NOMO-1 treated with DMSO at 0.1 percent for 48 hours (cell line): ENCODE data around the gene HLA-DMA.

ENCODE experiments used
- DNase-seq: peaks from one replicate; lab custom pipeline; 2025; ENCODE audit not compliant: unreplicated experiment; lab: John Stamatoyannopoulos, UW

The HLA-DMA gene

DNA sequence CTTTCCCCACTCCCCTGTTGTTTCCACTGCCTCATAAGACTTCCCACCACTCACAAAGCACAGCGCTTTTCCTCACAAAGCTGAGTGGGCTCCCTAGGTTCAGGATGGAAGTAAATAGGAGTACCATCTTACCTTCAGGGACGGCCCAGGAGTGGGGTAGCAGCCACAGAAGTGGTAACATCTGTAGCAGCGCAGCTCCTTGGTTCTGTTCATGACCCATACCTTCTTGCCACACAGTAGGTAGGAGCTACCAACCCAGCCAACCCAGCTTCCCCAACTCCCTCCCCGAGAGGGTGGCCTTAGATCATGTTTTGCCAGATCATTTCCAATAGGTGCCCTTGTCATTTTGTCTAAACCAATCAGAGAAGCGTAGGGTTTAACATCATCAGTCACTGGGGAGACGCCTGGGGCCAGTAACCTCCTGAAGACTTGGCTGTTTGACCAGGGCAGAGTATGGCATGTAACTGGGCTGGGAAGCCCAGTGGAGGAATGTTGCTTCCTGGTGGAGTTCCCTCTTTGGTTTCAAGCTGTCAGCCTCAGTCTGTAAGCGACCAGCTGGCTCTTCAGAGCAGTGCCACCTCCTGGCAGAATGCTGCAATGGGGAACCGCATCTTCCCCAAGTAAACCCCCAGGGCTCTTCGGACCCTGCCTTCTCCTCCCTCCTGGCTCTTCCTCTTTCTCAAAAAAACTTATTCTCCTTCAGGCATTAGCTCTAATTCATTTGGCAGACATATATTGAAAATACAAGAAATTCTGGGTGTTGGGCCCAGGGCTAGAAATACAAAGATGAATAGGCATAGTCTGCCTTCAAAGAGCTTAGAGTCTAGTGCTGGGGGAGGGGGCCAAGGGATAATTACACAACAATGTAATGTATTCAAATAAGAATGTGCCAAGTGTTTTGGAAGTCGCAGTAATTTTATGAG, at the start of gene HLA-DMA:
TSS of gene HLA-DMA (minus strand) at position 281 of the 923 bp plus-strand sequence. CDS start at position 220, 61 bp downstream.
- peak; percentile 98 for DNase-seq

DNA sequence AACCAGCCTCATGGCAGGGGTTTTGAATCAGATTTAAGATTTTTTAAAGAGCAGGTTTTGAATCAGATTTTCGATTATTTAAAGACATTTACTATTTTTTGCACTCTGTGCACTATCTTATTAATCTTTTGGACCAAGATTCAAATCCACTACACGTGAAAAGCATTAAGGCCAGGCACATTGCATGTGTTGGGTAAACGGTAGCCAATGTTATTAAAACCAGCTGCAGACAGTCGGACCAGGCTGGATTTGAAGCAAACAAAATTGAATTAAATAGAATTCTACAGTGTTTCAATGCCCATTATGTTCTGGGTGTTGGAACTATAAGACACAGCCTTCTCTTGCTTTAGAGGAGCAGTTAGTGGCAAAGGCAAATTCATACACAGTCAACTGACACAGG, 48.8 kb upstream of the HLA-DMA start:
- DNase-seq: no peak

DNA sequence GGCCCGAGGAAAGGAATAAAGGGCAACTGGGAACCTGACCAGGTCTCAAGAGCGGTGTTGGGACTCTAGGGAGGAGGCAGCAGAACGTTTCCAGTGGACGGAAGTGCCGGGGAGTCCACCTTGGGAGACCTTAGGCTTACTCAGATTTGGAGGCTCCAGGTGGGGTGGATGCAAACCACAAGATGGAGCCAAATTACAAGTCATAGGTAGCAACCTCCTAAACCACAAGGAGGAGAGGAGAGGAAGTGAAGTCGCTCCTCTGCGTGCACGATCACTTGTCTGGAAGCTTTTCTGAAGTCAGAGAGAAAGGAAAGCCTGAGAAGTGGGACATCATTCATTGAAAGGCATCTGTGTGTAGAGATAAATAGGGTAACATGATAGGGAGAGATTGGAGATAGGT, 47.2 kb upstream of the HLA-DMA start:
- DNase-seq: peak; percentile 52

DNA sequence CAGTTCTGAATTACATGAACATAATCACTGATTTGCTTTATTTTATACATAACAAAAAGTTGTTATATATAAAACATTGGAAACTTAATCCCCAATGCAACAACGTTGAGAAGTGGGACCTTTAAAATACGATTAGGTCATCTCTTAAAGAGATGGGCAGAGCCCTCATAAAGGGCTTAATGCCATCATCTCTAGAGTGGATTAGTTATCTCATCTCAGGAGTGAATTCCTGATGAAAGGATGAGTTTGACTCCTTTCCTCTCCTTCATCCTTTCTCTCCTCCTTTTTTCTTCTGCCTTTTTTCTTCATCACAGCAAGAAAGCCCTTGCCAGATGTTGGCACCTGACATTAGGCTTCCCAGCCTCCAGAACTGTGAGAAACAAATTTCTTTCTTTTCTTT, 42.6 kb upstream of the HLA-DMA start:
- no peak for DNase-seq

DNA sequence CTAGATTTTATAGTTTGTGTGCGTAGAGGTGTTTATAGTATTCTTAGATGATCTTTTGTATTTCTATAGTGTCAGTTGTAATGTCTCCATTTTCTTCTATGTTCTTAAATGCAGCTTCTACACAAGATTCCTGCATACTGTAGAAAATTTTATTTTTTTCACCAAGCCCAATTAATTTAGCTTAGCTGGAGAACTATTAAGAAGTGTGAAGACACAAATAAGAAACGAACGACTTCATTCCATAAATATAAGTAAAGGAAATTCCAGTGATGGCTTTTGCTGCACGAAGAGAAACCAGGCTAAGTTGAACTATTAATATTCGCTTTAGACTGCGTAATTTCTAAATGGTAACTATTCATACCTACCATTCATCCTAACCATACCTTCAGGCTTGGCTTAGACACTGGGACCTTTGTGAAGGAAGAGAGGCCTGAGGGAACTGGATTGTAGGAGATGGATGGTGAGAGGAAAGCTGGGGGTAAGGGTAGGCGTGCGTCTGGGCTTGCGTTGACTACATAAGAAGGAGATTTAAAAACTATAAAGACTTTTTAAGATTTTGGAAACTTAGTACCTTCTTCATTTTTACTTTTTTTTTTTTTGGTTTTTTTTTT, 40.6 kb upstream of the HLA-DMA start:
- DNase-seq: no peak

DNA sequence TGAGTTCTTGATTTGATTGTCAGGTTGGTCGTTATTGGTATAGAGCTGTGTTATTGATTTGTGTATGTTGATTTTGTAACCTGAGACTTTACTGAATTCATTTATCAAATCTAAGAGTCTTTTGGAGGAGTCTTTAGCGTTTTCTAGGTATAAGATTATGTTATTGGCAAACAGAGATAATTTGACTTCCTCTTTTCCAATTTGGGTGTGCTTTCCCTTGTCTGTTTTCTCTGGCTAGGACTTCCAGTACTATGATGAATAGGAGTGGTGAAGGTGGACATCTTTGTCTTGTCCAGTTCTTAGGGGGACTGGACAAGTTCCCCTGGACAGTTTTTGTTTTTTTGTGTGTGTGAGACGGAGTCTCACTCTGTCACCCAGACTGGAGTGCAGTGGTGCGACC, 39.1 kb upstream of the HLA-DMA start:
- DNase-seq: no peak

DNA sequence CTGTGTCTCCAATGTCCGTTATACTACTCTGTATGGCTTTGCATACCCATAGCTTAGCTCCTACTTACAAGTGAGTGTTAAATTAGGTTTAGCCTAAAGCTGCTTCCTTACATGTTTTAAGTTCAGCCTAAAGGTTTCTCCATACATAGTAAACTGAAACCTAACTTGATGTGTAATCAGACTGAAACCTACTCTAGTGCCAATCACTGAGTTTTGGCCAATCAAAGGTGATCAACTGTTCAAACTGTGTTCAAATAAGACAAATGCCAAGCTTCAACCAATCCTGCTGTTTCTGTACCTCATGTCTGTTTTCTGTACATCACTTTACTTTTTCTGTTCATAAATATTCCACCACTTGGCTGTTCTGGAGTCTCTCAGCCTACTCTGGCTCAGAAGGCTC, 36.5 kb upstream of the HLA-DMA start:
- DNase-seq: no peak

DNA sequence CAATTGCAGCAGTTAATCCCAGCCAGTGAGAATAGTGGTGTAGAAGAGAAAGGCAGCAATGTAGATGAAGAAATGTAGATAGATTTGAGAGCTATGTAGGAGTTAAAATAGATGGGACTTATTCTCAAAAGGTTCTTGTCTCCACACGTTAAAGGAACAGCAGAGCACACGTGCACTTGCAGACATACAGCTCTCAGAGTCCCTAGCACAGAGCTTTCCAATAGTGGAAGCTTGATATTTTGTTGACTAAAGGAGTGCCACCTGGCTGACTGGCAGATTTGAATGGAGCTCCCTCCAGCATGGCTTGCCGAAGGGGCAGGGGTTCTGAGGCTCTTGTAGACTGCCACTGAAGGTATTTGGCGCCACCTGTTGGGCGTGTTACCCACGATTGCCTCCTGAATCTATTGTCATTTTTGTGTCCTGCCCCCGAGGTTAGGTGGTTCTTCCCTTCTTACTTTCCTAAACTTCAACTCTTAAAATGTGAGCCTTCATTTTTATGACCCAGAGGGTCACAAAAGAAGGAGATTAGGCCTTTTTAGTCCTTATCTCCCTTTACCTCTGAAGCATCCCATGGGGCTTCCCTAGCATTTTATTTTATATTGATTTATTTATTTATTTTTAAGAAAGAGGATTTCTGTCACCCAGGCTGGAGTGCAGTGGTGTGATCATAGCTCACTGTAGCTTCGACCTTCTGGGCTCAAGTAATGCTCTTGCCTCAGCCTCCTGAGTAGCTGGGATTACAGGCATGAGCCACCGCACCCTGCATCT, 31.9 kb upstream of the HLA-DMA start:
- DNase-seq: peak; percentile 86

DNA sequence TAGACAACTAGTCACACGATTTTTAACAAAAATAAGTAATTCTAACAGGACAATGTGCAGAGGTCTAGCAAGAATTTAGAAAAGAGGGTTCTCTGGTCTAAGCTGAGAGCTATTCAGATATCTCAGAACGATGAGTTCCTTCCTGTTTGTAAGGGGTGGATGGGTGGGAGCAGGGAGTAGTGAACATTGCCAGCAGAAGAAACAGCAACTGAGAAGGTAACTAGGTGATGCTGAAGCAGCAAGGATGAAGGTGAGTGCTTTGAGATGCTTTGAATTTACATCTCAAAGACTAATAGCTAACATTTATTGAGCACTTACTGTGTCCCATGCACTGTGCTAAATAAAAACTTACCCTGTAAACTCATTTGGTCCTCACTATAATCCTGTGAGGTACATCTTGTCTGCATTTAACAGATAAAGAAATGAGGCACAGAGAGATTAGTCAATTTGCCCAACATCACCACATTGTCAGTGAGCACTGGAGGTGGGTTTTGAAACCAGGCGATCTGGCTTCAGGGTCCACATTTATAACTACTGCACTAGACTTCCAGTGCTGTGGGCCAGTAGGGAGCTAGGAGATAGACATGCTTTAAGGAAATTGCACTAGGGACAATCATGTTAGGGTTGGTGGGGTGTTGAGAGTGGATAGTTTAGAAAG, 31.2 kb upstream of the HLA-DMA start:
- no peak for DNase-seq

DNA sequence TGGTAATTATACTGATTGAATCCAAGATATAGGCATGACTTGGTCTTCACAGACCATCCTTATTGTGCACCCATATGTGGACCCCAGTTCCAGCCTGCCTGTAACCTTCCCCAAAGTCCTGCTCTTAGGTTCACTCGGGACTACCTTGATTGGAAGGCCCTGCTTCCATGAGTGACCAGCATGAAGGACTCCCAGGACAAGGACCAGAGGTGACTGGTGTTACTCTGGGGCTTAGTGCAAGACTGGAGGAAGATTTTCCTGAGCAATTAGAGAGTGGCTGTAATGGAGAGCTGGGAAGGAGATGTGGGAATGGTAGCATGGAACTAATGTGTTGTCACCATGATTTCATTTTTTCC, 30.6 kb upstream of the HLA-DMA start:
- DNase-seq: no peak

DNA sequence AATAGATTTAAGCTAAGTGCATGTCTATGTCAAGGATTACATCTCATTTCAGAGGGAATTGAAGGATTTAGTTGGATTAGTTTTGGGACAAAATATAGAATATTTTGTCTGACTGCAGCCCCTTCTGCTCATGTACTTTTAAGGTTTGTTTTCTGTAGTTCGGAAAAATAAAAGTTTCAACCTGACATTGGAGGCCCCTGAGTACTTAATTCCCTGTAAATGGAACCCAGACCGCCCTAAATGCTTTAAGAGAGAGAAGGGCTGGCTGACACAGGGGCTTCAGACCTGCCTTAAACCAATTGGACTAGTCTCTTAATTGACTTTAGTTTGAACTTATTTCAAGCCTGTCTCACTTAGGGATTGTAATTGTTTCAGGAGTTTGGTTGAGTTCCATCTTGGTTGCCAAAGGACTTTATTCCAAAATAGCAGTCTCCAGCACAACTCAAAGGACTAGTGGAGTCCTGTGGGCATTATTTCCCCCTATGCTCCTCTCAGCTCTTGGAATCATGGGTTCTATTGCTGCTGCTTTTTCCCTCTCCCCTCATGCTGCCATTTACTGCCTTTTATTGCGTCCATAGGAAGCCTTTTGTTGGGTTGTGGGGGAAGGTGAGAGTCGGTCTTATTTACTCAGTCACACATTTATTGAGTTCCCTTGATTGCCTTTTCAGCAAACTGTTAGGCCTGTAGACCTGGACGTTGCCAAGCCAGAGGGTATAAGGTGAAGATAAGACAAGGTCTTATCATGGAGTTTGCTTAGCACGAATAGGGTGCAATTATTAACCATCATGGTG, 30.0 kb upstream of the HLA-DMA start:
- no peak for DNase-seq

DNA sequence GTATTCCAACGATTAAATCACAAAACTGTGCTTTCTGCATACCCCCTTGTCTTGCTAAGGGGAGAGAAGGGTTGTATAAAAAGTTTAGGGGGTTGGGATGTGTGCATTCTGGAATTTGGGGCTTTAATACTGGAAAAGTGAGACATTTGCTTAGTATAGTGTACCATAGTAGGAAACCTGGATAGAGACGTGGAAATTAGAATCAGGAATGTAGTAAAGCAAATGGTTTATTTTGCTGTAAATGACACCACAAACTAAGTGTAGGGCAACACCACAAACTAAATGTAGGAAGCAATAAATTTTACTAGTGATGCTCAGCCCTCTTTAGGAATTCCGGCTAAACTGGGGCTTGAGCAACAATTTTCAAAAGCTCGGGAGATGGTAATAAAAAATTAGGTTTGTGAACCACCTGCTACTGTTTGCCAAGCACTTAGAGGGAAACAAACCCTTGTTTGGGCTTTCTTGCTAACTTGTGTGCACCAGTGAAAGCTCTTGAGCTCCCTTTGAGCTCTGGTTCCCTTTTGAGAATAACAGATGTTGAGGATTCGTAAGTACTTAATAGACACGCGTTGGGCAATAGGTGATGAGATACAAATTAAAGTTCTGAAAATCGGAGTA, 29.3 kb upstream of the HLA-DMA start:
- DNase-seq: peak; percentile 34

DNA sequence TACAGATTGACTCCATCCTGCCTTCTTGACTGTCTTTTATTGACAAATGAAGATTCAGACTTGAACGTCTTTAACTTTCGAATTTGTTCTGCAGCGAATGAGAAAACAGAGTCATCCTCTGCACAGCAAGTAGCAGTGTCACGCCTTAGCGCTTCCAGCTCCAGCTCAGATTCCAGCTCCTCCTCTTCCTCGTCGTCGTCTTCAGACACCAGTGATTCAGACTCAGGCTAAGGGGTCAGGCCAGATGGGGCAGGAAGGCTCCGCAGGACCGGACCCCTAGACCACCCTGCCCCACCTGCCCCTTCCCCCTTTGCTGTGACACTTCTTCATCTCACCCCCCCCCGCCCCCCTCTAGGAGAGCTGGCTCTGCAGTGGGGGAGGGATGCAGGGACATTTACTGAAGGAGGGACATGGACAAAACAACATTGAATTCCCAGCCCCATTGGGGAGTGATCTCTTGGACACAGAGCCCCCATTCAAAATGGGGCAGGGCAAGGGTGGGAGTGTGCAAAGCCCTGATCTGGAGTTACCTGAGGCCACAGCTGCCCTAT, 27.7 kb upstream of the HLA-DMA start:
- DNase-seq: no peak

DNA sequence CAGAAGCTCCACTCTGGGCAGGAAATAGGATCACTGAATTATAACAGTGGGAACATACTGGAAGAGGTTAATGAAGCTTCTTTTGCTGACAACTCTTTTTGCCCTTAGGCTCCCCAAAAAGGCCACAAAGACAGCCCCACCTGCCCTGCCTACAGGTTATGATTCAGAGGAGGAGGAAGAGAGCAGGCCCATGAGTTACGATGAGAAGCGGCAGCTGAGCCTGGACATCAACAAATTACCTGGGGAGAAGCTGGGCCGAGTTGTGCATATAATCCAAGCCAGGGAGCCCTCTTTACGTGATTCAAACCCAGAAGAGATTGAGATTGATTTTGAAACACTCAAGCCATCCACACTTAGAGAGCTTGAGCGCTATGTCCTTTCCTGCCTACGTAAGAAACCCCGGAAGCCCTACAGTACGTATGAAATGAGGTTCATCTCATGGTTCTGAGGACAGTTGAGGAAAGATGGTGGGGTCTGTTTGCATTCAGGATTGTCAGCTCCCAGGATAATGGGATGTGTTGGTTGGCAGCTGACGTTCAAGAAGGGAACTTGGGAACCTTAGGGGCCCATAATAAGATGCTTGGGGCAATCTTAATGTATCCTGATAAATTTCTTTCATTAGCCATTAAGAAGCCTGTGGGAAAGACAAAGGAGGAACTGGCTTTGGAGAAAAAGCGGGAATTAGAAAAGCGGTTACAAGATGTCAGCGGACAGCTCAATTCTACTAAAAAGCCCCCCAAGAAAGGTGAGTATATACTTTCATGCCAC, 27.0 kb upstream of the HLA-DMA start:
- DNase-seq: no peak

DNA sequence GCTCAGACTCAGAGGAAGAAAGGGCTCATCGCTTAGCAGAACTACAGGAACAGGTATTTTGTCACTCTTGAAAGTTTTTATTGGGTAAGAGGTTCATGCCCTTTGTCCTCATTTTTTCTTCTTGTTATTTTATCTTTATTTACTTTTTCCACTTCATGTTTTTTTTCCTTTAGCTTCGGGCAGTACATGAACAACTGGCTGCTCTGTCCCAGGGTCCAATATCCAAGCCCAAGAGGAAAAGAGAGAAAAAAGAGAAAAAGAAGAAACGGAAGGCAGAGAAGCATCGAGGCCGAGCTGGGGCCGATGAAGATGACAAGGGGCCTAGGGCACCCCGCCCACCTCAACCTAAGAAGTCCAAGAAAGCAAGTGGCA, 25.0 kb upstream of the HLA-DMA start:
- DNase-seq: no peak

DNA sequence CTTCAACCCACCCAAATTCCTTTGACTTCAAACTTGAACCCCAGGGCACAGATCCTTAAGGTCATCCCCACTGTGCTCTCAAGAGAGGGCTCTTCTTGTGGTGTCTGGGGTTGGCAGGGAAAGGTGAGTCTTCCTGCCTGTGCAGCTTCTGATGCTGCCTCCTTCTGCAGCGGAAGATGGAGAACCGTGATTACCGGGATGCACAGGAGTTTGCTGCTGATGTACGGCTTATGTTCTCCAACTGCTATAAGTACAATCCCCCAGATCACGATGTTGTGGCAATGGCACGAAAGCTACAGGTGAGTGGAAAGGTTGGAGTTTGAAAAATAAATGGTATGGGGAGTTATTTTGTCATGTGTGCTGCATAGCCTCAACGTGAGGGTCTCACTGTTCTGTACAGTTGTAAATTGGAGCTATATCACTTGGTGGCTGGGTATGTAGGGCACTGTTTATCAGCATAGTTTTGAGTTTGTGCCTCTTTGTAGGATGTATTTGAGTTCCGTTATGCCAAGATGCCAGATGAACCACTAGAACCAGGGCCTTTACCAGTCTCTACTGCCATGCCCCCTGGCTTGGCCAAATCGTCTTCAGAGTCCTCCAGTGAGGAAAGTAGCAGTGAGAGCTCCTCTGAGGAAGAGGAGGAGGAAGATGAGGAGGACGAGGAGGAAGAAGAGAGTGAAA, 24.5 kb upstream of the HLA-DMA start:
- DNase-seq: no peak

DNA sequence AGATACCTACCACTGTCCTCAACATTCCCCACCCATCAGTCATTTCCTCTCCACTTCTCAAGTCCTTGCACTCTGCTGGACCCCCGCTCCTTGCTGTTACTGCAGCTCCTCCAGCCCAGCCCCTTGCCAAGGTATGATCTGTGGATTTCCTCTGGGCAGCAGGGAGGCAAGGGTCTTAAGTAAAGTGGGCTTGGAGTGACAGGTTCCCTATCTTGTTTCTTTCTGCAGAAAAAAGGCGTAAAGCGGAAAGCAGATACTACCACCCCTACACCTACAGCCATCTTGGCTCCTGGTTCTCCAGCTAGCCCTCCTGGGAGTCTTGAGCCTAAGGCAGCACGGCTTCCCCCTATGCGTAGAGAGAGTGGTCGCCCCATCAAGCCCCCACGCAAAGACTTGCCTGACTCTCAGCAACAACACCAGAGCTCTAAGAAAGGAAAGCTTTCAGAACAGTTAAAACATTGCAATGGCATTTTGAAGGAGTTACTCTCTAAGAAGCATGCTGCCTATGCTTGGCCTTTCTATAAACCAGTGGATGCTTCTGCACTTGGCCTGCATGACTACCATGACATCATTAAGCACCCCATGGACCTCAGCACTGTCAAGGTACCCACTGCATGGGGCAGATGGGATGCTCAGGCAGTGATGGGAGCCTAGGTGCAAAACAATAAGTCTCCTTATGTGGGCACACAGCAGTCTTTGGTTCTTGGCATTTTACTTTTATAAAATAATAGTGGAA, 23.6 kb upstream of the HLA-DMA start:
- no peak for DNase-seq

DNA sequence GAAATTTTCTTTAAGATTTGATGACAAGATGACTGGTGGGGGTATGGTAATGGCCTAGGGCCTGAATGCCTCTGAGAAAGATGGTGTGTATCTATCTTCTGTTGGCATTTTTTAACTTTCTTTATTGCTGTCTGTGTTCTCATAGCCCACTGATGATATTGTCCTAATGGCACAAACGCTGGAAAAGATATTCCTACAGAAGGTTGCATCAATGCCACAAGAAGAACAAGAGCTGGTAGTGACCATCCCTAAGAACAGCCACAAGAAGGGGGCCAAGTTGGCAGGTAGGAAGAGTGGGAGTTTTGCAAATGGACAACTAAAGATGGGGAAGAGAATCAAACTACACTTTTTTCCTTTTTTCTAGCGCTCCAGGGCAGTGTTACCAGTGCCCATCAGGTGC, 23.0 kb upstream of the HLA-DMA start:
- no peak for DNase-seq
